SK-N-MC (cell line): Measurements from ENCODE around the gene WNK4.

Experiments used
- EZH2 ChIP-seq: fragments of 200-600 bp; sonication (generic); IDR thresholded peaks from one replicate; pipeline ENCODE4 v1.6.1; 2017; ENCODE audit warnings: antibody characterized with exemption
- FOXP2 ChIP-seq: optimal IDR thresholded peaks from 2 replicates; pipeline ENCODE3; 2011; ENCODE audit warnings: mild to moderate bottlenecking, moderate library complexity; ENCODE audit not compliant: insufficient read depth; ENCODE audit errors: extremely low read length, control extremely low read depth
- POLR2AphosphoS5 ChIP-seq: IDR thresholded peaks from 2 replicates; pipeline ENCODE4 v1.6.1; 2012; ENCODE audit warnings: mild to moderate bottlenecking, low read depth, low read length, borderline replicate concordance

- TF ChIP-seq POLR2AphosphoS5 (no peak), EZH2 (no peak), FOXP2 (no peak)
These were observed 25.8 kb downstream of the WNK4 start for GRCh38 chr17:42806249-42806648.
